OCI-LY1 (cell line): Measurements from ENCODE around the gene ATP4A.

Source experiments
- EZH2 ChIP-seq: fragments of 200-600 bp; sonication (generic), shearing (Covaris generic); IDR thresholded peaks from 2 replicates; pipeline ENCODE4 v1.8.0; 2017; ENCODE audit warnings: borderline replicate concordance, mixed run types, mild to moderate bottlenecking, antibody characterized with exemption, low read length, moderate library complexity, mixed read lengths
- TF ChIP-seq, protein P1 (sequence below): fragments of 200-600 bp; sonication (generic), shearing (Covaris generic); IDR thresholded peaks from 2 replicates; pipeline ENCODE4 v1.5.1; 2017; ENCODE audit warnings: mild to moderate bottlenecking, antibody characterized with exemption, low read length, moderate library complexity, mixed read lengths

- TF ChIP-seq, protein P1, sequence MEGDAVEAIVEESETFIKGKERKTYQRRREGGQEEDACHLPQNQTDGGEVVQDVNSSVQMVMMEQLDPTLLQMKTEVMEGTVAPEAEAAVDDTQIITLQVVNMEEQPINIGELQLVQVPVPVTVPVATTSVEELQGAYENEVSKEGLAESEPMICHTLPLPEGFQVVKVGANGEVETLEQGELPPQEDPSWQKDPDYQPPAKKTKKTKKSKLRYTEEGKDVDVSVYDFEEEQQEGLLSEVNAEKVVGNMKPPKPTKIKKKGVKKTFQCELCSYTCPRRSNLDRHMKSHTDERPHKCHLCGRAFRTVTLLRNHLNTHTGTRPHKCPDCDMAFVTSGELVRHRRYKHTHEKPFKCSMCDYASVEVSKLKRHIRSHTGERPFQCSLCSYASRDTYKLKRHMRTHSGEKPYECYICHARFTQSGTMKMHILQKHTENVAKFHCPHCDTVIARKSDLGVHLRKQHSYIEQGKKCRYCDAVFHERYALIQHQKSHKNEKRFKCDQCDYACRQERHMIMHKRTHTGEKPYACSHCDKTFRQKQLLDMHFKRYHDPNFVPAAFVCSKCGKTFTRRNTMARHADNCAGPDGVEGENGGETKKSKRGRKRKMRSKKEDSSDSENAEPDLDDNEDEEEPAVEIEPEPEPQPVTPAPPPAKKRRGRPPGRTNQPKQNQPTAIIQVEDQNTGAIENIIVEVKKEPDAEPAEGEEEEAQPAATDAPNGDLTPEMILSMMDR = no peak
- no peak for TF ChIP-seq EZH2
Measured at GRCh38 chr19:35533201-35533821, 30.1 kb downstream of the ATP4A start, which contains the start of gene GAPDHS.
